ENCODE data around the gene NXPE2.
"Not testable (repeated sequence)": the region's sequence is repeated elsewhere in the genome, so short reads cannot be mapped to it uniquely, and the experiment has no call there.

The NXPE2 gene

GRCh38 chr11:114678125-114679036 lies at the start of gene NXPE2:
NXPE2 (plus strand) TSS chr11:114678527; CDS start chr11:114678576, 49 bp downstream.
- DNase-seq, result no peak

GRCh38 chr11:114631445-114631965 lies 46.8 kb upstream of the NXPE2 start:
- not testable (repeated sequence) for DNase-seq

- DNase-seq, result not testable (repeated sequence)
Measured at GRCh38 chr11:114639440-114639839, 38.9 kb upstream of the NXPE2 start.

- no peak for DNase-seq
Measured at GRCh38 chr11:114650661-114651060, 27.7 kb upstream of the NXPE2 start.

- no peak for DNase-seq
Measured at GRCh38 chr11:114651145-114651718, 27.1 kb upstream of the NXPE2 start.

- no peak for DNase-seq
Measured at GRCh38 chr11:114653148-114653547, 25.2 kb upstream of the NXPE2 start.

GRCh38 chr11:114664641-114665040 lies 13.7 kb upstream of the NXPE2 start:
- no peak for DNase-seq

GRCh38 chr11:114666760-114667159 lies 11.6 kb upstream of the NXPE2 start:
- no peak for DNase-seq

GRCh38 chr11:114668109-114668508 lies 10.2 kb upstream of the NXPE2 start:
- DNase-seq, result no peak

- DNase-seq, result no peak
Measured at GRCh38 chr11:114673661-114674060, 4.7 kb upstream of the NXPE2 start.

GRCh38 chr11:114679505-114679904 lies 1.2 kb downstream of the NXPE2 start:
- DNase-seq, result no peak

- no peak for DNase-seq
Measured at GRCh38 chr11:114683007-114683406, 4.7 kb downstream of the NXPE2 start.

- no peak for DNase-seq
Measured at GRCh38 chr11:114684636-114685035, 6.3 kb downstream of the NXPE2 start.

GRCh38 chr11:114685097-114685496 lies 6.8 kb downstream of the NXPE2 start:
- no peak for DNase-seq

GRCh38 chr11:114705280-114706024 lies 27.1 kb downstream of the NXPE2 start:
- DNase-seq, result no peak

GRCh38 chr11:114709960-114710359 lies 31.6 kb downstream of the NXPE2 start:
- no peak for DNase-seq

GRCh38 chr11:114713756-114714155 lies 35.4 kb downstream of the NXPE2 start:
- no peak for DNase-seq

- DNase-seq, result no peak
Measured at GRCh38 chr11:114719562-114719961, 41.2 kb downstream of the NXPE2 start.

- DNase-seq, result no peak
Measured at GRCh38 chr11:114724916-114725524, 46.7 kb downstream of the NXPE2 start.

GRCh38 chr11:114725623-114726022 lies 47.3 kb downstream of the NXPE2 start:
- no peak for DNase-seq

GRCh38 chr11:114736806-114737205 lies 58.5 kb downstream of the NXPE2 start:
- DNase-seq, result no peak

- DNase-seq, result peak; percentile 29 to 44 (median 36)
Measured at GRCh38 chr11:114738954-114739353, 60.6 kb downstream of the NXPE2 start.

- DNase-seq, result no peak
Measured at GRCh38 chr11:114745150-114745671, 66.9 kb downstream of the NXPE2 start.

All from suppressor macrophage treated with lipopolysaccharide for 1 hour (primary cell).